ENCODE results near the gene DZIP1L.

GRCh38 chr3:138112362-138112761 lies 3.0 kb downstream of the DZIP1L start:
- TF ChIP-seq CTCF (IDR thresholded peaks at IDR 0.05; ENCODE audit: low read depth, low read length) (no peak), POLR2A (IDR thresholded peaks at IDR 0.05; ENCODE audit: extremely low read depth, insufficient read length) (no peak), MAX (IDR thresholded peaks at IDR 0.05; ENCODE audit: low read depth, low read length) (no peak), MYC (IDR thresholded peaks at IDR 0.05; ENCODE audit: low read depth, low read length) (no peak)
